Dermis lymphatic vessel endothelial cell (primary cell): ENCODE results near the gene MLH3. TPM values are rescaled to one million over a fixed set of nuclear protein-coding genes. Genes with fewer than 3 reads are reported as not detected.

Experiments
- total RNA-seq: library from RNA; depleted of rRNA; stranded (reverse); fragments of >200 nt; gene quantifications from 2 replicates; pipeline ENCODE4 v1.2.1, GENCODE V29; 2014

MLH3 gene
- 15.0 and 21.7 TPM in 2 replicates for total RNA-seq

GRCh38 chr14:75050852-75051555, at the start of gene MLH3:
TSS of gene MLH3 (minus strand) at chr14:75051467. CDS start at chr14:75049655, 1,812 bp downstream.

GRCh38 chr14:75069121-75069810, 18.0 kb upstream of the MLH3 start, which contains the start of gene ZC2HC1C:
TSS of gene ZC2HC1C (plus strand) at chr14:75069641. CDS start at chr14:75070574, 933 bp downstream.

GRCh38 chr14:75063491-75064204, 12.4 kb upstream of the MLH3 start, which contains the start of gene ACYP1:
TSS of gene ACYP1 (minus strand) at chr14:75064024. CDS start at chr14:75063553, 471 bp downstream.

GRCh38 chr14:75002392-75003249, 48.6 kb downstream of the MLH3 start, which contains the start of gene EIF2B2:
TSS of gene EIF2B2 (plus strand) at chr14:75002921. CDS start at chr14:75002991, 70 bp downstream.

Other genes with a start within 250 kb of the MLH3 start
- not detected in 2 replicates for gene PROX2, start 175.3 kb downstream of the MLH3 start, total RNA-seq
- gene DLST, start 169.6 kb downstream of the MLH3 start, total RNA-seq: 37.4 and 42.5 TPM in 2 replicates
- gene RPS6KL1, start 128.2 kb downstream of the MLH3 start, total RNA-seq: 4.3 and 6.6 TPM in 2 replicates
- 5.7 and 8.6 TPM in 2 replicates for gene PGF, start 95.9 kb downstream of the MLH3 start, total RNA-seq
- gene EIF2B2, start 48.5 kb downstream of the MLH3 start, total RNA-seq: 32.8 and 65.1 TPM in 2 replicates
- gene ACYP1, start 12.6 kb upstream of the MLH3 start, total RNA-seq: 2.9 and 3.3 TPM in 2 replicates
- 0.17 and 0.33 TPM in 2 replicates for gene ZC2HC1C, start 18.2 kb upstream of the MLH3 start, total RNA-seq
- gene NEK9, start 75.6 kb upstream of the MLH3 start, total RNA-seq: 23.2 and 32.7 TPM in 2 replicates
- 224 and 346 TPM in 2 replicates for gene TMED10, start 125.1 kb upstream of the MLH3 start, total RNA-seq
- 125 and 548 TPM in 2 replicates for gene FOS, start 227.4 kb upstream of the MLH3 start, total RNA-seq